BJ (cell line): ENCODE measurements around the gene ELK4. TPM values are rescaled to one million over a fixed set of nuclear protein-coding genes. Genes with fewer than 3 reads are reported as not detected.

Source experiments
- CTCF ChIA-PET: fragments of 350-600 bp; formaldehyde crosslinking; extraction: SDS; loops from one replicate; lab custom pipeline; 2021; ENCODE audit warnings: antibody characterized with exemption, inconsistent platforms; lab: Yijun Ruan, JAX
- POLR2A ChIA-PET: fragments of 300-600 bp; sonication (Branson Sonifier 250); formaldehyde crosslinking; extraction: SDS; loops from one replicate; lab custom pipeline; 2021; ENCODE audit warnings: antibody characterized with exemption; lab: Charles Lee
- DNase-seq: peaks from one replicate; pipeline ENCODE4 v3.0.0-alpha.2; 2011; ENCODE audit warnings: low read depth
- H3K27me3 ChIP-seq: 2 replicates; pipeline ENCODE4 v1.6.0; 2011; ENCODE audit warnings: low read length; ENCODE audit not compliant: control insufficient read depth, insufficient read depth
- H3K36me3 ChIP-seq: 2 replicates; pipeline ENCODE4 v1.5.1; 2011; ENCODE audit warnings: low read length; ENCODE audit not compliant: control insufficient read depth, insufficient read depth
- H3K4me3 ChIP-seq: 2 replicates; pipeline ENCODE4 v1.5.1; 2011; ENCODE audit warnings: low read depth, mild to moderate bottlenecking, control low read depth, low read length
- CTCF ChIP-seq: IDR thresholded peaks from 2 replicates; pipeline ENCODE4 v1.5.1; 2011; ENCODE audit warnings: low read depth, mild to moderate bottlenecking, control low read depth, inconsistent platforms, low read length, moderate library complexity; ENCODE audit not compliant: insufficient read depth
- polyA plus RNA-seq: library from polyadenylated mRNA; depleted of rRNA; stranded (reverse); fragments of >200 nt; gene quantifications from 2 replicates; pipeline ENCODE4 v1.2.3, GENCODE V29; 2011

ELK4 gene
- polyA plus RNA-seq, 1 experiment: 3.4 TPM

- POLR2A ChIA-PET: interaction anchor here (0.6 kb wide), 1 partner anchor 140 kb away, joined by 4 read pairs; no protein-coding TSS in a partner anchor
- Histone ChIP-seq H3K27me3 (no peaks in the 10 kb centered on the region), H3K4me3 (no peak overlapping the region), H3K36me3 (no peaks in the 10 kb centered on the region)
- CTCF ChIA-PET: interaction anchor here (0.9 to 15.8 kb wide), 5 partner anchors 10 to 308 kb away, joined by 4 to 161 read pairs (median 4); no protein-coding TSS in a partner anchor
- DNase-seq: no peak
- no peak for TF ChIP-seq CTCF
Observed at GRCh38 chr1:205668951-205669340, 37.1 kb upstream of the ELK4 start.

- ChIA-PET CTCF (interaction anchor here (0.6 to 15.8 kb wide), 5 partner anchors 9 to 309 kb away, joined by 3 to 161 read pairs (median 4); no protein-coding TSS in a partner anchor), POLR2A (no interaction called here)
Observed at GRCh38 chr1:205667909-205668643, 36.3 kb upstream of the ELK4 start.

GRCh38 chr1:205666372-205667166 lies 34.8 kb upstream of the ELK4 start:
- Histone ChIP-seq H3K36me3 (no peaks in the 10 kb centered on the region), H3K4me3 (no peak overlapping the region), H3K27me3 (no peaks in the 10 kb centered on the region)
- DNase-seq: no peak
- CTCF ChIA-PET: interaction anchor here (0.7 to 15.8 kb wide), 4 partner anchors 7 to 138 kb away, joined by 3 to 161 read pairs (median 5); no protein-coding TSS in a partner anchor
- no peak for TF ChIP-seq CTCF
- POLR2A ChIA-PET: no interaction called here

More at GRCh38 chr1:205667909-205668643, 36.3 kb upstream of the ELK4 start:
- Histone ChIP-seq H3K36me3 (no peaks in the 10 kb centered on the region), H3K4me3 (no peak overlapping the region), H3K27me3 (no peaks in the 10 kb centered on the region)
- no peak for TF ChIP-seq CTCF
- no peak for DNase-seq

- ChIA-PET POLR2A (no interaction called here), CTCF (interaction anchor here (0.8 to 1.6 kb wide), 3 partner anchors 12 to 137 kb away, joined by 5 read pairs; no protein-coding TSS in a partner anchor)
- Histone ChIP-seq H3K4me3 (no peak overlapping the region), H3K27me3 (no peaks in the 10 kb centered on the region), H3K36me3 (no peaks in the 10 kb centered on the region)
- DNase-seq: no peak
- TF ChIP-seq CTCF: no peak
Observed at GRCh38 chr1:205665201-205666045, 33.6 kb upstream of the ELK4 start.
